Stimulated activated CD8-positive, alpha-beta memory T cell treated with anti-CD3 and anti-CD28 coated beads, Interleukin-2, amount 100 ng/mL, for 1 hour (primary cell): Measurements from ENCODE around the gene SYT15.
"Not testable (repeated sequence)": the region's sequence is repeated elsewhere in the genome, so short reads cannot be mapped to it uniquely, and the experiment has no call there.

ENCODE experiments used
- DNase-seq, 2 donors: peaks; one replicate each; pipeline ENCODE4 v3.0.0-alpha.2; 2020; ENCODE audit warnings: low read depth in 2 of 2

SYT15 gene

DNA sequence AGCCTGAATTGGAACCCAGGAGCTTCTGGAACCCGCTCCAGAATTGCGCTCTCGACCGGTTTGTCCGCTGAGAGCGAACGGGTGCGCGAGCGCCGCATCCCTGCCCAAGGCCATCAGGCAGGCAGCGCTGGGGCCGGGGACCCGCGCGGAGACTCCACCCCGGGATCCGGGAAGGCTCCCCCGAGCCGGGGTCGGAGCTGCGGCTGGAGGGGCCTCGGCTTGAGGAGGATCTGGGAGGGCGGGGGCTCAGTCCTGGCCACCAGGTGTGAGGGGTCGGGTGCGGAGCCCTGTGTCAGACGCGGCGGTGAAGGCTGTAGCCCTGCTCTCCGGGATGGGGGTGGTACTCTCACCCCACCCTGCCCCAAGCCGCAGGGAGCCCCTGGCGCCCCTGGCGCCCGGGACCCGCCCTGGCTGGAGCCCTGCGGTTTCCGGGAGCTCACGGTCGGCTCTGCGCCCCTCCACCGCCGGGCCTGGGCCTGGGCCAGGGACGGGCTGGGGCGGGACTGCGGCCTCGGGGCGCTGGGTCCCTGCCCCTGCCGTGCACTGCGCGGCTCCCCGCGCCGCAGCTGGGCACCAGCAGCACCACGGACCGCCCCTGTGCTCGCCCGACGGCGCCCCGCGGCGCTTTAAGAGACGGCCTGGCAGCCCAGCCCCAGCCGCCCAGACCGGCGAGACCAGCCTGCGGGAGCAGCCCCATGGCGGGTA is at the start of gene SYT15:
Gene SYT15 (plus strand): TSS at position 655 of the 705 bp plus-strand sequence. CDS start 41 bp downstream, at position 696.
- not testable (repeated sequence) for DNase-seq

DNA sequence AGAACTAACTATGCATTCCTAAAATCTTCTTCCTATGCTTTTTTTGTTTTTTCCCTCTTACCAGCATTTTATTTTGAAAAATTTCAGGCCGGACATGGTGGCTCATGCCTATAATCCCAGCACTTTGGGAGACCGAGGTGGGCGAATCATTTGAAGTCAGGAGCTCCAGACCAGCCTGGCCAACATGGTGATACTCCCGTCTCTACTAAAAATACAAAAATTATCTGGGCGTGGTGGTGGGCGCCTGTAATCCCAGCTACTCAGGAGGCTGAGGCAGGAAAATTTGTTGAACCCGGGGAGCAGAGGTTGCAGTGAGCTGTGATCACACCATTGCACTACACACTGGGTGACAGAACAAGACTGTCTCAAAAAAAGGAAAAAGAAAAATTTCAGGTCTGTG is 49.2 kb upstream of the SYT15 start:
- DNase-seq, result not testable (repeated sequence)

DNA sequence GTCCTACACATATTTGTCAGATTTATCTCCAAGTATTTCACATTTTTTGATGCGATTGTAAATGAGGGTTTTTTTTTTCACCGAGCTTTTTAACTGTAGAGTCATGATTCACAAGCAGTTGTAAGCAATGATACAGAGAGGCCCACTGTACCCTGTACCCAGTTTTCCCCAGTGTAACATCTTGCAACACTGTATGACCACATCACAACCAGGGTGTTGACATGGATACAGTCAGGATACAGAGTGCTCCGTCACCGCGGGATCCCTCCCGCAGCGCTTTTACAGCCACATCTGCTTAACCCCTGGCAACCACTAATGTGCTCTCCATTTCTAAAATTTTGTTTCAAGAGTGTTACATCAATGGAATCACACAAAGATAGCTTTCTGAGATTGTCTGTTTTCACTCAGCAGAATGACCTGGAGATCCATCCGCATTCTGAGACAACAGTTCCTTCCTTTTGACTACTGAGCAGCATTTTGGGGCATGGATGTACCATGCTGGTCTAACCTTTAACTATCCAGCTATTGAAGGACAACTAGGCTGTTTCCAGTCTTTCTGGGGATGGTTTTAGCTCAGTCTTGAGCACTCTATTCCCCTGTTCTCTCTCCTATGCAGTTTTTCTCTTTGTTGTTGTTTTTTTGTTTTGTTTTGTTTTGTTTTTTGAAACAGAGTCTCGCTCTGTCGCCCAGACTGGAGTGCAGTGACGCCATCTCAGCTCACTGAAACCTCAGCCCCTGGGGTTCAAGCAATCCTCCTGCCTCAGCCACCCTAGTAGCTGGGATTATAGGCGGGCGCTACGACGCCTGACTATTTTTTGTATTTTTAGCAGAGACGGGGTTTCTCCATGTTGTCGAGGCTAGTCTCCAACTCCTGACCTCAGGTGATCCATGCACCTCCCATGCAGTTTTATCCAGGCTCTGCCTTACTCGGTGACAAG is 48.4 kb upstream of the SYT15 start:
- no peak for DNase-seq

DNA sequence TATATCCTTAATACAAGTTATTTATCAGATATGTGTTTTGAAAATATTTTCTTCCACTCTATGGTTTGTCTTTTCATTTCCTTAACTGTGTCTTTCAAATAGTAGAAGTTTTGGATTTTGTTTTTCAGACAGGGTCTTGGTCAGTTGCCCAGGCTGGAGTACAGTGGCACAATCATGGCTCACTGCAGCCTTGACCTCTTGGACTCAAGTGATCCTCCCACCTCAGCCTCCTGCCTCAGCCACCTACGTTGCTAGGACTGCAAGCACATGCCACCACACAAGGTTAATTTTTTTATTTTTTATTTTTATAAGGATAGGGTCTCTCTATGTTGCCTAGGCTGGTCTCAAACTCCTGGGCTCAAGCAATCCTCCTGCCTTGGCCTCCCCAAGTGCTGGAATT is 46.7 kb upstream of the SYT15 start:
- DNase-seq, result not testable (repeated sequence)

DNA sequence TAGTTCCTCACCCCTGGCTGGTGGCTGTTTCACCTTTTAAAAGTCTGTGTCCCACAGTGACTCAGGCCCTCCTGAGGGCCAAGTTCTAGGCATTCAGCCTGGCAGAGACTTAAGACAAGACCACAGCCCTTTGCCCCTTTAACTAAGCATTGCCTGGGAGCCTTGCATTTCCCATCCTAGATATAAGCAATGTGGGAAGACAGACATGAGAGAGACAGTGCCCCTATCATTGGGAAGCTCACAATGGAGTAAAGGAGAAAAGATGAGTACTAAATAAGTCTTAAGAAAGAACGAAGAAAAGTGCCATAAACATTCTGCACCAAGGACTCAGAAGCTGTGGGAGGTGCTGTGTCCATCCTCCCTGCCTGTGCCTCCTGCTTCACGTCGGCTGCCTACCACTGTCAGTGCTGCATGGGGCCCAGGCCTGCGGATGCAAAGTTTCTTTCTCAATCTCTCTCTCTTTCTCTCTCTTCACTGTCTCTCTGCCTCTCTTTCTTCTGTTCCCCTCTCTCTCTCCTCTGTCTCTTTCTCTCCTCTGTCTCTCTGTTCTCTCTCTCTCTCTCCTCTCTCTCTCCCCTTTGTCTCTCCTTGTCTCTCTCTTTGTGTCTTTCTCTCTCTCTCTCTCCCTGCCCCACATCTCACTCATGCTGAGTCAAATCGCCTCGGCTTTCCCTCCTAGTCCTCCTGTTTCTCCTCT is 44.0 kb upstream of the SYT15 start:
- no peak for DNase-seq

DNA sequence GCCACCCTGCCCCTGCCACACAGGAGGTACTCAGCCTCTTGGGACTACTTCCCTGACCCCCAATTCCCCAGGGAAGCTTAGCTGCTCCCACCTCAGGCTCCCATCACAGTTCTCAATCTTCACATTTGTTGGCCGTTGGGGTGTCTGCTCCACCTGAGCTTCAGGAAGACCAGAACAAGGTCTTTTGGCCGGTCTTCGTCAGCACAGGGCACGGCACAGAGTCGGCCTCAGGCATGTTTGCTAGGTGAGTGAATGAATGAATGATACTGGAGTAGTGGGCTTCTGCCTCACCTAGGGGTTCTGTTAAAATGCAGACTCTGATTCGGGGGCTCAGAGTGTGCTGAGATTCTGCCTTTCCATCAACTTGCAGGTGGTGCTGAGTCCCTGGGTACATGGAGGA is 42.8 kb upstream of the SYT15 start:
- DNase-seq, result no peak

DNA sequence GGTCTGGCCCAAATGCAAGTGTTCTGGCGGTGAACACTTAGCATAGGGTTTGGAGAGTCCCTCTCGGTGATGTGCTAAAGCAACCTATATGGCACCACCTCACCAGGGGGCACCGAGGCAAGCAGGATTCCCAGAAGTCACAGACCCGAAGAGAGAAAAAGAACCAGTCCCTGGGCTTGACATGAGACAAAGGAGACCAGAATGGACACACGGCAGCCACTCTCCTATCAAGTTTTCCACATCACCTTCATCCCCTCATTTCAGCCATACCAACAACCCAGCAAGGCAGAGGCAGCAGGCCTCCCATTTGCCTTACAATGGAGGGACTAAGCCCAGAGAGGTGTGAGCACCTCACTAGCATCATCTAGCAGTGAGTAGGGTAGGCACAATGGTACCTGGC is 42.1 kb upstream of the SYT15 start:
- DNase-seq, result no peak

DNA sequence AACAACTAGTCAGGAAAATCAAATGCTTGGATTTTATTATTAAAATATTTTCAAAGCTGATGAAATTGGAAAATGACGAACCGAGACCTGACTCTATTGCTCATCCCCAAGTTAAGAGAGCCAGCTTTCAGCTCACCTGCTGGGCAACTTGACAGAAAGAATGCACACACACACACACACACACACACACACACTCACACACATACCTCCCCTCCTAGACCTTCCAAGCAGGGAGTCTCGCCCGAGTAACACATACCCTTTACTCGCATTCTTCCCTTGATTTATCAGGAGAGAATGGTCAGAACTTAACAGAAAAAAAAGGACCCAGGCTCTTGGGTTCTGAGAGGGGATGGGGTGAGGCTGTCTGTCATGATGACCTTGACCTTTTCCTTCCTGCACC is 41.6 kb upstream of the SYT15 start:
- DNase-seq, result no peak

DNA sequence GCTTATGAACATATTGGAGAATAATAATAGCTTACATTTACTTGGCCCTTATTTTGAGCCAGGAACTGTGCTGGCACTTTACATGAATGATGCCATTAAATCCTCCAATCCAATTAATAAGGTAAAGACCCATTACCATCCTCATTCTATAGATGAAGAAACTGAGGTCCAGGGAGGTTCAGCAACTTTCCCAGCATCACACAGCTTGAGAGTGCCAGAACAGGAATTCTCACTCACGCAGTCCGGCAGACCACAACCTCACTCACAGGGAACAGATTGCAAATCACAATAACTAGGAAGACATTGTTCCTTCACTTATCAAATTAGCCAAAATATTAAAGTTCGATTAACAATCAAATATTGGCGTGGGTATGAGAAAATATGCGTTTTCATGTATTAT is 40.8 kb upstream of the SYT15 start:
- no peak for DNase-seq

DNA sequence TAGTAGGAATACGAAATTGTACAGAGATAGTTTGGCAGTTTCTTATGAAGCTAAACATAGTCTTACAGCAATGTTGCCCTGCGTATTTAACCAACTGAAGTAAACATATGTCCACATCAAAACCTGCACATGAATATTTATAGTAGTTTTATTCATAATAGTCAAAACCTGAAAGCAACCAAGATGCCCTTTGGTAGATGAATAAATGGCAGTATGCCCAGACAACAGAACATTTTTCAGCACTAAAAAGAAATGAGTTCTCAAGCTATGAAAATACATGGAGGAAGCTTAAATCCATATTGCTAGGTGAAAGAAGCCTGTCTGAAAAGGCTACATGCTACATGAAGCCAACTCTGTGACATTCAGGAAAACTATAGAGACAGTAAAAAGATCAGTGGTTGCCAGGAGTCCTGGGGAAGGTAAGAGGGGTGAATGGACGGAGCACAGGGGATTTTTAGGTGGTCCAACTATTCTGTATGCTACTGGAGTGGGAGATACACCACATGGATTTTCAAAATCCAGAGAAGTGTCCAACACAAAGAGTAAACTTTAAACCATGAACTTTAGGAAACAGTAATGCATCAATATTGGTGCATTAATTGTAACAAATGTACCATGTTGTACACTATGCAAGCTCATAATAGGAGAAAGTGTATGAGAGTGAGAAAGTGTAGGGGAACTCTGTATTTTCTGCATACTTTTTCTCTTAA is 40.1 kb upstream of the SYT15 start:
- DNase-seq, result no peak

DNA sequence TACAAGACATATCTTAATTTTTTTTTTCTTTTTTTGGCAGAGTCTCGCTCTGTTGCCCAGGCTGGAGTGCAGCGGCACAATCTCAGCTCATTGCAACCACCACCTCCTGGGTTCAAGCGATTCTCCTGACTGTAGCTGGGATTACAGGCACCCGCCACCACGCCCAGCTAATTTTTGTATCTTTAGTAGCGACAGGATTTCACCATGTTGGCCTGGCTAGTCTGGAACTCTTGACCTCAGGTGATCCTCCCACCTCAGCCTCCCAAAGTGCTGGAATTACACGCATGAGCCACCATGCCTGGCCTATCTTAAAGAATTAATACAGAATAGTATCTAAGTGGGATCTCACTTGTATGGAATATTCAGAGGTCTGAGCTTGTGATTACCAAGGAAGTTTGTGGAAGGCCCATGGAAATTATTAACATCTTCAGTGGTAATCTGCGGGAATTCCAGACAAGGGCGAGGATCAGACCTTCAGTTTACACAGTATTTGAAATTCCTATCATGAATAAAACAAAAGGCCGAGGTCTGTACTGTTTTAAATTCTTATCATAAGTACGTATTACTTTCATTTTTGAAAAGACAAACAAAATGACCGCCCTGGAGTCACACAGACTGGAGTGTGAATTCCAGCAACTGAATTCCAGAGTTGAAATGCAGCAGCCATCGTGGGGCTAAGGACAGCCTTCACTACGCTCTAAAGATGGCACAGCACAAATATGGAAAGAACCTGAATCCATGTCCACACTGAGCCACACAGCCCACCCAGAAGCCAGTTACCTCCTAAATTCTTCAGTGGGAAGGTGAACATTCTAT is 39.1 kb upstream of the SYT15 start:
- DNase-seq, result no peak

DNA sequence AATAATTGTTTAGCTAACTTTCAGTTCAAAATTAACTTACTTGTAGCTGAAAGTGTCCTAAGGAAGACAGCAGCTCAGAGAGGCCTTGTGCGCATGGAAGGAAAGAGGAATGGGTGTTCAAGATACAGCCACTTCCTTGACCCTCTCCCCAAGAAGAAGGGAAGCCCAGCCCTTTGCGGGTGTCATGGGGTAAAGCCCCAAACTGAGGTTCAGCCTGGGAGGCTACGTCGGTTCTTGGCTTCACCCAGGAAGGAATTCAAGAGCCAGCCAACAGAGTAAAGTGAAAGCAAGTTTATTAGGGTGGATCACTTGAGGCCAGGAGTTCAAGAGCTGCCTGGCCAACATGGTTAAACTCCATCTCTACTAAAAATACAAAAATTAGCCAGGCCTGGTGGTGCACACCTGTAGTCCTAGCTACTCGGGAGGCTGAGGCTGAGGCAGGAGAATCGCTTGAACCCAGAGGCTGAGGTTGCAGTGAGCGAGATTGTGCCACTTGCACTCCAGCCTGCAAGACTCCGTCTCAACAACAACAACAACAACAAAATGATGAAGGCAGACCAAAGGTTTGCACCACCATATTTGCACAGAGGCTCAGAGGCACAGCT is 38.4 kb upstream of the SYT15 start:
- DNase-seq, result no peak

DNA sequence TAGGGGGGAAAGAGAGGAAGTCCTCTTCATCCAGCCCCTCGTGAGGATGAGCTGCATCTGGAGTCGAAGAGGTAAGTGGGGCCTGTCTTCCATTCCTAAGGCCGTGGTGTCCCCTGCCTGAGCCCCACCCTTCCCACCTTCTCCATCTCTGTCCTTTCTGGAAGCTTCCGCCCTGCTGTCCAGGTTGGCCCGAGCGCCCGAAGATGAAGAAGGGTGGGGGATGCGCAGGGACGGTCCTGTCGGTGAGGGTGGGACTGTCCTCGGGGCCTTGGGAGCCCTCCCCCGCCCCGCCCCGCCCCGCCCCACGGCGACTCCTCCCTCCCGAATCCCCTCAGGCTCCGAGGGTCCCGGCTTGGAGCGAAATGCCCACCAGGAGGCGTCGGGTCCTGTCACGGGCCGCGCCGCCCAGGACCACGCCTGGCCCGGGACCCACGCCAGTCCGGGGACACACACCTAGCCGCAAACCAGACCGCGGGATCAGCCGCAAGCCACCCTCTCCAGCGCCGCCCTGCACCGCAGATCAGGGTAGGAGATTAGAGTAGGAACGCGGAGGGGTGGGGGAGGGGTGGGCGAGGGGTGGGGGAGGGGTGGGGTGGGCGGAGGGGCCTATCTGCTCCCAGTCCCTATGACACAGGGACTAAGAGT is 37.8 kb upstream of the SYT15 start:
- DNase-seq, result no peak

DNA sequence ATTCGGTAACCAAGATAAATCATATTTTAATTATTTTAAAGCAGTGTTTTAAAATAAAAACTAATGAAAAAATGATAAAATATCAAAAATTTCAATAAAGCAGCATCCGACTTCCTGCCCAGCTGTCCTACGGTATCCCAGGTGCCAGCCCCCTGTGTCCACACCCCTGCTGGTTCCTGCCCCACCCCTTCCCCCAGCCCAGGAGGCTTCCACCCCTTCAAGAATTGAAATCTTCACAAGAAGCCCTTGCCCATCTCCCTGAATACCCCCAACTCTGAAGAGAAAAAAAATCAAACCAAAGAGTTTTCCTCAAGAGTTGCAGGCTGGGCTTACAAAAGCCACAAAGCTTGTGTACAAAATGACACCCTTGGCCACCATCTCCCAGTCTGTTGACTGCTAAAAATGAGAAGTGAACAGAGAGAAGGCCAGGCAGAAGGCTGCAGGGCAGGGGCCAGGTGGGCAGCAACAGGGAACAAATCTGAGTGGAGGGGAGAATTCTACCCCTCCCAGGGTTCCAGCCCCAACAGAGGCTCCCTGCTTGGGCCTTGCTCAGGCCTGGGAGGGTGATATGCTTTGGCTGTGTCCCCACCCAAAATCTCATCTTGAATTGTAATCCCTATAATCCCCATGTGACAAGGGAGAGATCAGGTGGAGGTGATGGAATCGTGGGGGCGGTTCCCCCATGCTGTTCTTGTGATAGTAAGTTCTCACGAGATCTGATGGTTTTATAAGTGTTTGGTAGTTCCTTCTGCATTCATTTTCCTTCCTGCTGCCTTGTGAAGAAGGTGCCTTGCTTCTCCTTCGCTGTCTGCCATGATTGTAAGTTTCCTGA is 37.0 kb upstream of the SYT15 start:
- DNase-seq, result no peak

DNA sequence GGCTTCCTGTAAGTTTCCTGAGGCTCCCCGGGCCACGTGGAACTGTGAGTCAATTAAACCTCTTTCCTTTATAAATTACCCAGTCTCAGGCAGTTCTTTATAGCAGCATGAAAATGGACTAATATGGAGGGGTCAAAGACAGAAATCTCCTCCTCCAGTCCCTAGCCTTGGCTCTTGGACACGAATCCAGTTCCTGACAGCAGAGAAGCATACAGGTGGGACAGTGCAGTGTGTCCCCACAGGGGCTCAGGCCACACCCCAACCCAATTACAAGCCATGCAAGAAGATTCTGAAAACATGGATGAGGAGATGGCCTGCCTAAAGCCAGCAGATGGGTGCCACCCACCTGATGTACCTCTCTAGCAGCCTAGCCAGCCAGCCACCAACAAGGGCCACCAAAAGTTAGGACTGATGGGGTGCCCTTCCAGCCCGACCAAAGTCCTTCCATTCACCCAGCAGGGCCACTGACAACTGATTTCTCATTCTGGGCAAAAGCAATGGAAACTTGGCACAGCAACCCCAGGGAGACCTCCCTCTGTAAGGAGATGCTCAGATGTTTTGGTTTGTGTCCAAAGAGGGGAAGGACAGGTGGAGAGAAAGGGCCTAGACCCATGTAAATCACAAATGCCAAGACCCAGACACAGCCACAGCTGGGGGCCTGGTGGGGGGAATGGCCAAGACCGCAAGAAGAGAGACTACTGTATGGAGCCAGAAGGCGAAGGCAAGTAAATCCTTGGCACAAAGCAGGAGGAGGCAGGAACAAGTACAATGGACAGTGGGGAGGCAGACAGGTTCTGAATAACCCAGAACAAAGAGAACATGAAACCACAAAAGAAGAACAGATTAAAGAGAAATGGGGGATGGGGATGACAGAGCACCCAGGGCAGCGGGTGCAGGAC is 36.1 kb upstream of the SYT15 start:
- DNase-seq, result no peak

DNA sequence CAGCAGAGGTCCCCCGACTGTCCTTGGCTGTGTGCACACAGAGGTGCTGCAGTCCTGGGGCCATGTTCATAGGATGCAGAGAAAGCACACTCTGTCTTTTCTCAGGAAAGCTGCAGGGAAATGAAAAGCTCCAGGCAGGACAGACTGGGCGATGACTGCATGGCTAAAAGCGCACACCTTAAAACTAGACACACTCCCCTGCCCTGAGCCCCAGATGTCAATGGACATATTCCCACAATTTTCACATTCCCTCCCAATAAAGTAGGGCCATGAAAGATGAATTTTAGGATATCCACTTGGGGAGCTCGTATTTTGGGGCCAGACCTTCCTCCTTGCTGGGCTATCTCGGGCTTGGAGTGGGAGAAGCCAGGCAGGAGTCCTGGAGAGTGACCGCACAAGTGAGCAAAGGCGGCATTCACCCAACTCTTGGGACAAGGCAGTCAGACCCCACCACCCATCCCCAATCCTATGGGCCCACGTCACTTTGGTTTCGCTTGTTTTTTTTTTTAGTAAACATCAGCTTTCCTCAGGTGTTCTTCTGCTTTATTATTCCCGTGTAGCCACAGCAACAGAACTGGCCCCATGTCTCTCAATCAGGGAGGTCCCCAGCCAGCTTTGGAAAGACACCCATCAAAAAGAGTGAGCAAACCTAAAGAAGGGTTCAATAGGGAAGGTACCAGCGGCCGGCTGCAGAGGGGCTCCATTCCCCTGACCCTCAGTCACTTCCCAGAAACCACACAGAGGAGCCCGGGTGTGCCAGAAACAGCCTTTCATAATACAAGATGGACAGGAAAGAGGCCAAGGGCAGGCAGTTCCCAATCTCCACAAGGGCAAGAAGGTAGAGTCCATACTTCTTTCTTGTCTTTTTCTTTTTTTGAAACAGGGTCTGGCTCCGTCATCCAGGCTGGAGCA is 35.2 kb upstream of the SYT15 start:
- no peak for DNase-seq
